HepG2 (cell line): Measurements from ENCODE around the gene TMEM269. TPM values are rescaled to one million over a fixed set of nuclear protein-coding genes. Genes with fewer than 3 reads are reported as not detected.

ENCODE experiments used
- ATF7-NPFF ChIP-seq: sonication (generic); formaldehyde crosslinking; IDR thresholded peaks from 2 replicates; pipeline ENCODE4 v1.8.1; 2023; ENCODE audit warnings: mild to moderate bottlenecking, low read depth, missing genetic modification reagents, moderate library complexity
- EED ChIP-seq: sonication (generic); formaldehyde crosslinking; IDR thresholded peaks from 2 replicates; pipeline ENCODE4 v1.5.0; 2020; ENCODE audit warnings: mild to moderate bottlenecking, missing genetic modification reagents
- ELF1 ChIP-seq: sonication (generic); formaldehyde crosslinking; IDR thresholded peaks from 2 replicates; pipeline ENCODE4 v1.4.0; 2020; ENCODE audit warnings: missing genetic modification reagents
- FIP1L1 ChIP-seq: fragments of 200-400 bp; formaldehyde crosslinking; IDR thresholded peaks from 2 replicates; pipeline ENCODE4 v1.6.1; 2018; ENCODE audit warnings: low read depth, mild to moderate bottlenecking, low read length, moderate library complexity, borderline replicate concordance; ENCODE audit not compliant: insufficient read depth
- FOXP1 ChIP-seq, 2 experiments: fragments of 450-650 bp in 1 of 2; IDR thresholded peaks; 2 replicates each; pipeline ENCODE4 v1.6.1; 2017 to 2018; ENCODE audit warnings: antibody characterized with exemption in 1 of 2
- HNF4A ChIP-seq: sonication (generic); formaldehyde crosslinking; IDR thresholded peaks from 2 replicates; pipeline ENCODE4 v1.4.0; 2020; ENCODE audit warnings: missing genetic modification reagents
- KLF15 ChIP-seq: sonication (generic); formaldehyde crosslinking; IDR thresholded peaks from 2 replicates; pipeline ENCODE4 v1.8.1; 2023; ENCODE audit warnings: borderline replicate concordance, mild to moderate bottlenecking, inconsistent platforms, missing genetic modification reagents, mixed read lengths
- MEF2D ChIP-seq: sonication (generic); formaldehyde crosslinking; IDR thresholded peaks from 2 replicates; pipeline ENCODE4 v1.5.1; 2020; ENCODE audit warnings: mild to moderate bottlenecking, missing genetic modification reagents
- MTF2 ChIP-seq: sonication (generic); formaldehyde crosslinking; IDR thresholded peaks from 2 replicates; pipeline ENCODE4 v1.5.0; 2020; ENCODE audit warnings: missing genetic modification reagents, borderline replicate concordance
- TEAD2 ChIP-seq: sonication (generic); formaldehyde crosslinking; IDR thresholded peaks from 2 replicates; pipeline ENCODE4 v1.9.0; 2021; ENCODE audit warnings: missing genetic modification reagents
- ZNF136 ChIP-seq: sonication (generic); formaldehyde crosslinking; IDR thresholded peaks from 2 replicates; pipeline ENCODE4 v1.8.1; 2022; ENCODE audit warnings: low read depth, mild to moderate bottlenecking, moderate library complexity, missing genetic modification reagents
- ZNF292 ChIP-seq: sonication (generic); formaldehyde crosslinking; IDR thresholded peaks from 2 replicates; pipeline ENCODE4 v1.8.1; 2022; ENCODE audit warnings: mild to moderate bottlenecking, low read depth, missing genetic modification reagents, borderline replicate concordance
- ZNF331 ChIP-seq: sonication (generic); formaldehyde crosslinking; IDR thresholded peaks from 2 replicates; pipeline ENCODE4 v1.4.0; 2020; ENCODE audit warnings: missing genetic modification reagents
- ZNF33B ChIP-seq: sonication (generic); formaldehyde crosslinking; IDR thresholded peaks from 2 replicates; pipeline ENCODE4 v1.5.1; 2020; ENCODE audit warnings: mild to moderate bottlenecking, missing genetic modification reagents
- ZNF607 ChIP-seq: sonication (generic); formaldehyde crosslinking; IDR thresholded peaks from 2 replicates; pipeline ENCODE4 v1.5.1; 2020; ENCODE audit warnings: missing genetic modification reagents, mild to moderate bottlenecking, borderline replicate concordance
- ZNF850 ChIP-seq: sonication (generic); formaldehyde crosslinking; conservative IDR thresholded peaks from 2 replicates; pipeline ENCODE4 v1.9.0; 2021; ENCODE audit warnings: mild to moderate bottlenecking, missing genetic modification reagents
- polyA plus RNA-seq, 8 experiments: library from polyadenylated mRNA; depleted of rRNA in 3 of 8; stranded (reverse) in 7 of 8; unstranded in 1 of 8; fragments of >200 nt; fragmentation: Illumina TruSeq in 4 of 8; extraction: Trizol in 4 of 8; gene quantifications; 2 replicates each; pipeline versions ENCODE4 v1.2.1 to v1.2.3, GENCODE V29; 2011 to 2016; ENCODE audit warnings: low read depth in 4 of 8, missing spikeins in 1 of 8, mixed read lengths in 1 of 8; ENCODE audit not compliant: insufficient read depth in 1 of 8
- total RNA-seq, 5 experiments: library from RNA; depleted of rRNA; stranded (reverse); fragments of >200 nt; fragmentation: Illumina TruSeq; extraction: Trizol; gene quantifications; 2 replicates each; pipeline ENCODE4 v1.2.3, GENCODE V29; 2016; ENCODE audit warnings: low read depth in 1 of 5
- TF ChIP-seq, protein P1 (sequence below): sonication (generic); formaldehyde crosslinking; IDR thresholded peaks from 2 replicates; pipeline ENCODE4 v1.8.0; 2022; ENCODE audit warnings: mild to moderate bottlenecking, missing genetic modification reagents, moderate library complexity
- TF ChIP-seq, protein P2 (sequence below): sonication (generic); formaldehyde crosslinking; conservative IDR thresholded peaks from 2 replicates; pipeline ENCODE4 v1.8.0; 2022; ENCODE audit warnings: low read depth, missing genetic modification reagents
- TF ChIP-seq, protein P3 (sequence below): sonication (generic); formaldehyde crosslinking; IDR thresholded peaks from 2 replicates; pipeline ENCODE4 v1.4.0; 2020; ENCODE audit warnings: missing genetic modification reagents
- TF ChIP-seq, protein P4 (sequence below): sonication (generic); formaldehyde crosslinking; IDR thresholded peaks from 2 replicates; pipeline ENCODE4 v1.5.1; 2020; ENCODE audit warnings: mild to moderate bottlenecking, missing genetic modification reagents, moderate library complexity

TMEM269 gene
- total and polyA plus RNA-seq, 2 of the 13 experiments (the other 11 are each of a cell fraction or from before 2014, with no cell fraction given), result 0.15 to 0.21 TPM

DNA sequence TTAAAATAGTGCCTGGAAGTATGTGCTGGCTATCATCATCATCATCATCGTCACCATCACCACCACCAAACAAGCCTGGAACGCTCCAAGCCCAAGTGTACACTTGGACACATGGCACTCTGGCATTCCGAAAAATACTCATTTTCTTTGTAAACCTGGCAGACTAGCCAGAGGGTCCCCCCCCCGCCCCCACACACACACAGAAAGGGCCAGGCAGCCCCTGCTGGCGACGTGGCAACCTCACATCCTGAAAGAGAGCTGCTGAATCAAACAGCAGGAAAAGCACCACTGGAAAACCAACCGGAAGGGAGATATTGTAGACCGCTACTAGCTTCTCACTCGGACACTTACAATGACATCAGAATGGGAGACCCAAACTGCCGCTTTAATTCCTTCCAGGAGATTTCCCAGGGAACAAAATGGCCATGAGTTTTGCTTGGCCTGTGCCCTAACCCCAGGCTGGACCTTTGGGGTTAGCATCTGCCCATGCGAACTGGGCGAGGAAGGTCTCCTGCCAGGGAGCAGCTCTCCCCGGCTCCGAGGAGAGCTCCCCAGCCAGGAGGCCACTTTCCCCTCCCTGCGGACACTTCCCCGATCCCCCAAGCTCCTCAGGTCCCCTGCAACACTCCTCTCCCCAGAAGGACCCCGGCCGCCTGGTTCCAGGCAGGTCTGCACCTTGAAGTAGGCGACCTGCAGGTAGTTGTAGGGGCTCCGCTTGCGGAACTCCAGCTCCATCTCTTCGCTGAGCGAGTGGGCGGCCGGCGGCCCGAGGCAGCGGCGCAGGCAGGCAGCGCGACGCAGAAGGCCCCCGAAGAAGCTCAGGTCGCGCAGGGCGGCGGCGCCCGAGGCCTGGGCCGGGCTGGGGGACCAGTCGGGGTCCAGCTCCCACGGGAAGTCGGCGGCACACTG lies 18.7 kb upstream of the TMEM269 start (continued):
- no peak for TF ChIP-seq ATF7-NPFF (CRISPR knock-in tag)
- TF ChIP-seq, protein P1, sequence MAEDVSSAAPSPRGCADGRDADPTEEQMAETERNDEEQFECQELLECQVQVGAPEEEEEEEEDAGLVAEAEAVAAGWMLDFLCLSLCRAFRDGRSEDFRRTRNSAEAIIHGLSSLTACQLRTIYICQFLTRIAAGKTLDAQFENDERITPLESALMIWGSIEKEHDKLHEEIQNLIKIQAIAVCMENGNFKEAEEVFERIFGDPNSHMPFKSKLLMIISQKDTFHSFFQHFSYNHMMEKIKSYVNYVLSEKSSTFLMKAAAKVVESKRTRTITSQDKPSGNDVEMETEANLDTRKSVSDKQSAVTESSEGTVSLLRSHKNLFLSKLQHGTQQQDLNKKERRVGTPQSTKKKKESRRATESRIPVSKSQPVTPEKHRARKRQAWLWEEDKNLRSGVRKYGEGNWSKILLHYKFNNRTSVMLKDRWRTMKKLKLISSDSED (CRISPR knock-in tag), result 0 out of 2 replicates have a peak, but pooled peaks have one; percentile 41
- no peak for TF ChIP-seq FIP1L1
- TF ChIP-seq, protein P2, sequence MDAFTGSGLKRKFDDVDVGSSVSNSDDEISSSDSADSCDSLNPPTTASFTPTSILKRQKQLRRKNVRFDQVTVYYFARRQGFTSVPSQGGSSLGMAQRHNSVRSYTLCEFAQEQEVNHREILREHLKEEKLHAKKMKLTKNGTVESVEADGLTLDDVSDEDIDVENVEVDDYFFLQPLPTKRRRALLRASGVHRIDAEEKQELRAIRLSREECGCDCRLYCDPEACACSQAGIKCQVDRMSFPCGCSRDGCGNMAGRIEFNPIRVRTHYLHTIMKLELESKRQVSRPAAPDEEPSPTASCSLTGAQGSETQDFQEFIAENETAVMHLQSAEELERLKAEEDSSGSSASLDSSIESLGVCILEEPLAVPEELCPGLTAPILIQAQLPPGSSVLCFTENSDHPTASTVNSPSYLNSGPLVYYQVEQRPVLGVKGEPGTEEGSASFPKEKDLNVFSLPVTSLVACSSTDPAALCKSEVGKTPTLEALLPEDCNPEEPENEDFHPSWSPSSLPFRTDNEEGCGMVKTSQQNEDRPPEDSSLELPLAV, result no peak
- TF ChIP-seq ZNF33B, result no peak
- peak; percentile 44; the same call in 1 of the 2 replicates for TF ChIP-seq ZNF331 (CRISPR knock-in tag)
- TF ChIP-seq, protein P3, sequence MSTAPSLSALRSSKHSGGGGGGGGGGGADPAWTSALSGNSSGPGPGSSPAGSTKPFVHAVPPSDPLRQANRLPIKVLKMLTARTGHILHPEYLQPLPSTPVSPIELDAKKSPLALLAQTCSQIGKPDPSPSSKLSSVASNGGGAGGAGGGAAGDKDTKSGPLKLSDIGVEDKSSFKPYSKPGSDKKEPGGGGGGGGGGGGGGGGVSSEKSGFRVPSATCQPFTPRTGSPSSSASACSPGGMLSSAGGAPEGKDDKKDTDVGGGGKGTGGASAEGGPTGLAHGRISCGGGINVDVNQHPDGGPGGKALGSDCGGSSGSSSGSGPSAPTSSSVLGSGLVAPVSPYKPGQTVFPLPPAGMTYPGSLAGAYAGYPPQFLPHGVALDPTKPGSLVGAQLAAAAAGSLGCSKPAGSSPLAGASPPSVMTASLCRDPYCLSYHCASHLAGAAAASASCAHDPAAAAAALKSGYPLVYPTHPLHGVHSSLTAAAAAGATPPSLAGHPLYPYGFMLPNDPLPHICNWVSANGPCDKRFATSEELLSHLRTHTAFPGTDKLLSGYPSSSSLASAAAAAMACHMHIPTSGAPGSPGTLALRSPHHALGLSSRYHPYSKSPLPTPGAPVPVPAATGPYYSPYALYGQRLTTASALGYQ, result no peak
- TF ChIP-seq ZNF850, result no peak
- TF ChIP-seq KLF15 (CRISPR knock-in tag), result no peak
- no peak for TF ChIP-seq EED
- peak; percentile 44 for TF ChIP-seq ELF1 (CRISPR knock-in tag)
- TF ChIP-seq, protein P4, sequence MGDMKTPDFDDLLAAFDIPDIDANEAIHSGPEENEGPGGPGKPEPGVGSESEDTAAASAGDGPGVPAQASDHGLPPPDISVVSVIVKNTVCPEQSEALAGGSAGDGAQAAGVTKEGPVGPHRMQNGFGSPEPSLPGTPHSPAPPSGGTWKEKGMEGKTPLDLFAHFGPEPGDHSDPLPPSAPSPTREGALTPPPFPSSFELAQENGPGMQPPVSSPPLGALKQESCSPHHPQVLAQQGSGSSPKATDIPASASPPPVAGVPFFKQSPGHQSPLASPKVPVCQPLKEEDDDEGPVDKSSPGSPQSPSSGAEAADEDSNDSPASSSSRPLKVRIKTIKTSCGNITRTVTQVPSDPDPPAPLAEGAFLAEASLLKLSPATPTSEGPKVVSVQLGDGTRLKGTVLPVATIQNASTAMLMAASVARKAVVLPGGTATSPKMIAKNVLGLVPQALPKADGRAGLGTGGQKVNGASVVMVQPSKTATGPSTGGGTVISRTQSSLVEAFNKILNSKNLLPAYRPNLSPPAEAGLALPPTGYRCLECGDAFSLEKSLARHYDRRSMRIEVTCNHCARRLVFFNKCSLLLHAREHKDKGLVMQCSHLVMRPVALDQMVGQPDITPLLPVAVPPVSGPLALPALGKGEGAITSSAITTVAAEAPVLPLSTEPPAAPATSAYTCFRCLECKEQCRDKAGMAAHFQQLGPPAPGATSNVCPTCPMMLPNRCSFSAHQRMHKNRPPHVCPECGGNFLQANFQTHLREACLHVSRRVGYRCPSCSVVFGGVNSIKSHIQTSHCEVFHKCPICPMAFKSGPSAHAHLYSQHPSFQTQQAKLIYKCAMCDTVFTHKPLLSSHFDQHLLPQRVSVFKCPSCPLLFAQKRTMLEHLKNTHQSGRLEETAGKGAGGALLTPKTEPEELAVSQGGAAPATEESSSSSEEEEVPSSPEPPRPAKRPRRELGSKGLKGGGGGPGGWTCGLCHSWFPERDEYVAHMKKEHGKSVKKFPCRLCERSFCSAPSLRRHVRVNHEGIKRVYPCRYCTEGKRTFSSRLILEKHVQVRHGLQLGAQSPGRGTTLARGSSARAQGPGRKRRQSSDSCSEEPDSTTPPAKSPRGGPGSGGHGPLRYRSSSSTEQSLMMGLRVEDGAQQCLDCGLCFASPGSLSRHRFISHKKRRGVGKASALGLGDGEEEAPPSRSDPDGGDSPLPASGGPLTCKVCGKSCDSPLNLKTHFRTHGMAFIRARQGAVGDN, result no peak
- TF ChIP-seq ZNF292 (CRISPR knock-in tag), result peak; percentile 36; the same call in 1 of the 2 replicates
- no peak for TF ChIP-seq MEF2D (CRISPR knock-in tag)
- no peak for TF ChIP-seq TEAD2
- no peak for TF ChIP-seq FOXP1 (IDR thresholded peaks at IDR 0.05)
- no peak for TF ChIP-seq FOXP1 (CRISPR knock-in tag; IDR thresholded peaks at IDR 0.05)
- TF ChIP-seq HNF4A (CRISPR knock-in tag), result no peak
- 0 out of 2 replicates have a peak, but pooled peaks have one; percentile 39 for TF ChIP-seq ZNF607 (CRISPR knock-in tag)
- TF ChIP-seq ZNF136 (CRISPR knock-in tag), result no peak
- no peak for TF ChIP-seq MTF2 (CRISPR knock-in tag)
